SK-N-MC (cell line): ENCODE measurements around the gene SPATC1L.

Experiments
- DNase-seq: peaks from one replicate; pipeline ENCODE4 v3.0.0-alpha.2; 2011; ENCODE audit warnings: low read depth, low spot score
- H3K27ac ChIP-seq: fragments of 200-600 bp; sonication (generic); 2 replicates; pipeline ENCODE4 v1.5.1; 2016; ENCODE audit warnings: mixed run types
- H3K36me3 ChIP-seq: fragments of 200-600 bp; sonication (generic); 2 replicates; pipeline ENCODE4 v1.6.1; 2017; ENCODE audit warnings: antibody characterized with exemption, low read length, mixed read lengths; ENCODE audit not compliant: insufficient read depth
- H3K4me3 ChIP-seq: fragments of 200-600 bp; sonication (generic); 2 replicates; pipeline ENCODE4 v1.5.1; 2016
- H3K9ac ChIP-seq: fragments of 200-600 bp; sonication (generic); 2 replicates; pipeline ENCODE4 v1.8.0; 2017; ENCODE audit warnings: mixed run types, mixed read lengths; ENCODE audit not compliant: insufficient read length
- H3K9me3 ChIP-seq: fragments of 200-600 bp; sonication (generic); 2 replicates; pipeline ENCODE4 v1.6.1; 2017; ENCODE audit warnings: low read depth, mild to moderate bottlenecking, antibody characterized with exemption, low read length, moderate library complexity, mixed read lengths
- EZH2 ChIP-seq: fragments of 200-600 bp; sonication (generic); IDR thresholded peaks from one replicate; pipeline ENCODE4 v1.6.1; 2017; ENCODE audit warnings: antibody characterized with exemption
- FOXP2 ChIP-seq: optimal IDR thresholded peaks from 2 replicates; pipeline ENCODE3; 2011; ENCODE audit warnings: mild to moderate bottlenecking, moderate library complexity; ENCODE audit not compliant: insufficient read depth; ENCODE audit errors: extremely low read length, control extremely low read depth
- POLR2AphosphoS5 ChIP-seq: IDR thresholded peaks from 2 replicates; pipeline ENCODE4 v1.6.1; 2012; ENCODE audit warnings: mild to moderate bottlenecking, low read depth, low read length, borderline replicate concordance

SPATC1L gene

DNA sequence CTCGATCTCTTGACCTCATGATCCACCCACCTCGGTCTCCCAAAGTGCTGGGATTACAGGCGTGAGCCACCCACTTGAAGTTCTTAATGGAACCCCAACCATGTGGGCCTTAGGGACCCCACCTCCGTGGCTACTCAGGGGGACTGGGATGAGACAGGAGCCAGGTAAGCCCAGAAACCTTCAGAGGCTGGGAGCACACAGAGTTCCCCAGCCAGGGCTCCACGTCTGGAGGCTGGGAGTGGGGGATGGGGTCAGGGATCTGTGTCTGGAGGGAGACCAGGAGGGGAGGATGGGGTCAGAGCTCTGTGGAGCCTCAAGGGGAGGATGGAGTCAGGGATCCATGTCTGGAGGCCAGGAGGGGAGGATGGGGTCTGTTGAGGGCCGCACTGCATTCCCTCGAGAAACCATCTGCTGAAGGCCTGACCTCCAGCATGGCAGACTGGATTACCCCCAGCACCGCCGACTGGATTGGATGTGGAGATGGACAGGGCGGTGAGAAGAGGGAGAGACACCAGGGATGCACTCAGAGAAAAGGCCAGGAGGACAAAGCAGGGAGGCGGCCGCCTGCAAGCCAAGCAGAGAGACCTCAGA is 26.8 kb downstream of the SPATC1L start:
- H3K9me3 ChIP-seq, result no peaks in the 10 kb centered on the region
- H3K27ac ChIP-seq, result no peak overlapping the region
- DNase-seq, result no peak
- no peaks in the 10 kb centered on the region for H3K36me3 ChIP-seq
- no peak overlapping the region for H3K9ac ChIP-seq
- H3K4me3 ChIP-seq, result no peak overlapping the region
- no peak for TF ChIP-seq EZH2
- TF ChIP-seq POLR2AphosphoS5, result no peak
- TF ChIP-seq FOXP2, result no peak

DNA sequence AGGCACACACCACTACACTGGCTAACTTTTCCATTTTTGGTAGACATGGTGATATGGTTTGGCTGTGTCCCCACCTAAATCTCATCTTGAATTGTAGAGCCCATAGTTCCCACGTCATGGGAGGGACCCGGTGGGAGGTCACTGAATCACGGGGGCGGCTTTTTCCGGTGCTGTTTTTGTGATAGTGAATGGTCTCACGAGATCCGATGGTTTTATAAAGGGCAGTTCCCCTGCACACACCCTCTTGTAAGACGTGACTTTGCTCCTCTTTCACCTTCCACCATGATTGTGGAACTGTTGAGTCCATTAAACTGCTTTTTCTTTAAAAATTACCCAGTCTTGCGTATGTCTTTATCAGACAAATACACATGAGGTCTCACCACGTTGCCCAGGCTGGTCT is 27.6 kb downstream of the SPATC1L start:
- Histone ChIP-seq H3K9ac (no peak overlapping the region), H3K27ac (no peak overlapping the region), H3K4me3 (no peak overlapping the region), H3K36me3 (no peaks in the 10 kb centered on the region), H3K9me3 (no peaks in the 10 kb centered on the region)
- TF ChIP-seq FOXP2, result no peak
- no peak for TF ChIP-seq EZH2
- no peak for TF ChIP-seq POLR2AphosphoS5
- no peak for DNase-seq

DNA sequence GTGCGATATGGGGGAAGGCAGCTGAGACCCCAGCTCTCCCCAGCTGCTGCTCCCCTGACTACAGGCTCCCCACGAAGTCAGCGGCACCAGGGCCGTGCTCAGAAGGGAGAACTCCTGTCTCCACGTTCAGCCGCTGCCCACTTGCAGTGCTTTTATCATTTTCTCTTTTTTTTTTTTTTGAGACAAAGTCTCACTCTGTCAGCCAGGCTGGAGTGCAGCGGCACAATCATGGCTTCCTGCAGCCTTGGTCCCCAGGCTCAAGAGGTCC is 27.9 kb downstream of the SPATC1L start:
- Histone ChIP-seq H3K27ac (no peak overlapping the region), H3K9me3 (no peaks in the 10 kb centered on the region), H3K4me3 (no peak overlapping the region), H3K9ac (no peak overlapping the region), H3K36me3 (no peaks in the 10 kb centered on the region)
- TF ChIP-seq FOXP2 (no peak), POLR2AphosphoS5 (no peak), EZH2 (no peak)
- DNase-seq, result no peak

DNA sequence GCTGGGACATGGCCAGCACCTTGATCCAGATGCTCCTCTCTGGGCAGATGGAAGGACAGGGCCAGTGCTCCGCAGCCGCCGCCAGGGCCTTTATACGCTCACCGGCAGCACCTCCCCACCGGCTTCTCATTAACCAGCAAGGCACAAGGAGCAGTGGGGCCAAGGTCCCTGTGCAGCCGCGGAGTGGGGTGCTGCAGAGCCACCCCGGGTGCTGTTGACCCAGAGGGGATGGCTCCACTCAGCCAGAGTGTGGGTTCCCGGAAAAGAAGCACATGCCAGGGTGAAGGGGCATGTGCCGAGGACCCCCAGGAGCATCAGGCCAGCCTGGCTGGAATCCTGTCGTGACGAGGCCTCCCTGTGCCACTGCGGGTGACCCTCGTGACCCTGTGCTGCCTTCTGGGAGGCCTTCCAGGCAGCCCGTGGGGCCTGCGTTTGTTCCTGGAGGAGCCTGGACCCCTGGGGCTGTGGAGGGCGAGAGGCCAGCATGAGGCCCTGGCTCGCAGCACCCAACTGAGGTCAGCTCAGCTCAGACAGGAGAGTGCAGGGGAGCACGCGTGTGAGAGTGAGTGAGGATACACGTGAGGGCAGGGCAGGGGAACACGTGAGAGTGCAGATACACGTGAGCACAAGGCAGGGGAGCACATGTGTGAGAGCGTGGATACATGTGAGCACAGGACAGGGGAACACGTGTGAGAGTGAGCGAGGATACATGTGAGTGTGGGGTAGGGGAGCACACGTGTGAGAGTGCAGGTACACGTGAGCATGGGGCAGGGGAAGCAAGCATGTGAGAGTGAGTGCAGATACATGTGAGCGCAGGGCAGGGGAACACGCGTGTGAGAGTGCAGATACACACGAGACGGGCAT is 28.5 kb downstream of the SPATC1L start, which contains the start of gene FTCD:
Gene FTCD (minus strand): TSS at position 66 of the 864 bp plus-strand sequence. CDS start 56 bp downstream, at position 10.
- TF ChIP-seq EZH2, result no peak
- TF ChIP-seq POLR2AphosphoS5, result no peak
- no peak for TF ChIP-seq FOXP2
- H3K9ac ChIP-seq, result no peak within 1 kb of the TSS
- no peak within 1 kb of the TSS for H3K27ac ChIP-seq
- H3K9me3 ChIP-seq, result no peaks in the 10 kb centered on the region
- no peak for DNase-seq
- no peak within 1 kb of the TSS for H3K4me3 ChIP-seq
- no peaks in the 10 kb centered on the region for H3K36me3 ChIP-seq

DNA sequence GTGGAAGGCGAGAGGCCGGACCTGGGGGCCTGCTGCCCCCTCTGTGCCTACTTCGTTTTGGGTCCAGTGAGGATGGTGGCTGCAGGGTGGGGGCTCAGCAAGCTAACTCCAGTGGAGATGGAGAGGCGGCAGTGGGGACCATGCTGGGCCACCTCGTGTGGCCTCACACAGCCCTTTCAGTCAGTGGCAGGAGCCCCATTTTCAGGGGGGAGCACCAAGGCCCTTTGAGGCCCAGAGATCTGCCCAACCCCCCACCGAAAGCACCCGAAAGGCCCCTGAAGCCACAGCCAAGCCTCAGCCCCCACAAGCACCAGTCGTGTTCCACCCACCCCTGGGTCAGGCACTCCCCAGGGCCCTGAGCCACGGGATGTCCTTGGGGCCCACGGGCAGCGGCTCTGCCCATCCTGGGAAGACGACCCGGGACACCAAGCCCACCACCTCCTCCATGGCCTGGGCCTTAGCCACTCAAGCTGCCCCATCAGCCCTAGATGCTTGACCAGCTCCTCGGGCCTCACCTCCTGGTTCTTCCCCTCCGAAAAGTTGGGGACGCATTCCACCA is 29.2 kb downstream of the SPATC1L start:
- H3K4me3 ChIP-seq, result no peak overlapping the region
- H3K27ac ChIP-seq, result no peak overlapping the region
- DNase-seq, result no peak
- H3K9ac ChIP-seq, result no peak overlapping the region
- H3K9me3 ChIP-seq, result no peaks in the 10 kb centered on the region
- no peaks in the 10 kb centered on the region for H3K36me3 ChIP-seq
- TF ChIP-seq POLR2AphosphoS5 (no peak), FOXP2 (no peak), EZH2 (no peak)

DNA sequence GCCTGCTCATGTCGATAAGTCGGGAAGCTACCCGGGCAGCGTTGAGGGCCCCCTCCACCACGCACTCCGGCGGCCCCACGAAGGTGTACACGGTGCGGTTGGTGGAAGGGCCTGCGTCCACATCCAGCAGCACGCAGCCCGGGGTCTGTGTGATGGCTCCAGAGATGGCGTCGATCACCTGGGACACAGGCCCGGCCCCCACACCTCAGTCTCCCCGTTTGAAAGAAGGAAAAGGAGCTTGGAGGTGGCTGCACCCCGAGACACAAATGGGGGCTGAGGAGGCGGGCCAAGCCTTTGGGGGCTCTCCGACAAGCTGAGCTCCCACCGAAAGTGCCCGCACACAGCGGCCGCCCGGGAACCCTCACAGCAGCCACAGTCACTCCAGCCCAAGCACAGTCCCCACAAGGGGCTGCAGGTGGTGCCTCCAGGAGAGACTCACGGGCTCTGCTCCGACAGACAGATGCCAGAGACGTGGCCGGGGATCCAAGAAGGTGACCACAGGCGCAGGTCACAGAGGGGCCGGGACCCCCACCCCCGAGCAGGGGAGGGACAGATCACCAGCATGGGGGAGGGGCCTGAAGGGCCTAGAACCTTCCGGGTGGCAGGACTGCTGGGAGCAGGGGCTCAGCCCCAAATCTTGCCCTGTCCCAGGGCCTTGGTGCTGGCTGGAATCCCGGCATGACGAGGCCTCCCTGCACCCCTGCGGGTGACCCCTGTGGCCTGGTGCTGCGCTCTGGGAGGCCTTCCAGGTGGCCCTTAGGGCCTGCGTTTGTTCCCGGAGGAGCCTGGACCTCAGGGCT is 29.9 kb downstream of the SPATC1L start:
- H3K36me3 ChIP-seq, result no peaks in the 10 kb centered on the region
- TF ChIP-seq POLR2AphosphoS5, result no peak
- no peak for TF ChIP-seq EZH2
- no peaks in the 10 kb centered on the region for H3K9me3 ChIP-seq
- no peak overlapping the region for H3K4me3 ChIP-seq
- DNase-seq, result no peak
- no peak overlapping the region for H3K27ac ChIP-seq
- H3K9ac ChIP-seq, result no peak overlapping the region

DNA sequence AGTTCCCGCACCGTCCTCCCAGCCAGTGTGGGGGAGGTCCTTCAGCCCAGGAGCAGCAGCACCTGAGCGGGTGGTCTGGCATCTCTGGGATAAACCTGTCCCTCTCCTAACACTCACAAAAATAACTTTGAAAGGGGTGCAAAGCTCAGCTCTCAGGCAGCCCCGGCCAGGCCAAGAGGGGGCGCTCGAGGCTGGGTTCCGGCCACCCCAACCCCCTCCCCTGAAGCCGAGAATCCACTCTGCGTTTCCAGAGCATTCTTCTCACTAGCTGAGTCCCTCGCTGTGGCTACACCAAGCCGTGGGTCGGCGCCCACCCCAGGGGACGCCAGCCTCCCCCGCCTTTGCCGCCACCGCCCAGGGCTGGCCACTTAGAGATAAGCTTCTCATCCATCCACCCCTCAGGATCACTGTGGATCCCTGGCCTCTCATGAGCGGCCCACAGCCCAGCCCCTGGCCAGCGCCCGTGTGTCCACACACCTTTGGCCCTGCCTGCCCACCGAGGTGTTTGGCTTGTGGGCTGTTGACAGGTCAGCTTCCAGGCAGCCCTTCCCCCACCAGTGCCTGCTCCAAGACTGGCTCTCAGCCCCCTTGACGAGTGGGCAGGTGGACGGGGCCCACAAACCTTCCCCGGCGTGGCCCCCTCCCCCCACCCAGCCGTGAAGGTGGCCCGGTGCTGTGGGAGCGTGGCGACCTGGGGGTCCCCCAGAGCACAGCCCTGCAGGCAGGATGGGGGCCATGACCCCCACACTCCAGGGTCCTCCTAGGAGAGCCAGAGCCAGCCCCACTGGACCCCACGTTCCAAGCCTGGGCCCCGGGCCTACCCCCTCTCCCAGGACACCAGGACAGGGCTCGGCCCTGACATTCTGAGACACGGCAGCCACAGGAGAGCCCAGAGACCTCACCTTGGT is 30.8 kb downstream of the SPATC1L start:
- no peaks in the 10 kb centered on the region for H3K36me3 ChIP-seq
- H3K4me3 ChIP-seq, result no peak overlapping the region
- TF ChIP-seq FOXP2 (no peak), POLR2AphosphoS5 (no peak), EZH2 (no peak)
- no peak for DNase-seq
- H3K9me3 ChIP-seq, result no peaks in the 10 kb centered on the region
- H3K9ac ChIP-seq, result no peak overlapping the region
- no peak overlapping the region for H3K27ac ChIP-seq
